NCI-H2227 (cell line): ENCODE measurements around the gene DOK1.
"Not testable (repeated sequence)": the region's sequence is repeated elsewhere in the genome, so short reads cannot be mapped to it uniquely, and the experiment has no call there.

Experiments
- DNase-seq: peaks from one replicate; lab custom pipeline; 2025; ENCODE audit not compliant: unreplicated experiment; lab: John Stamatoyannopoulos, UW

DOK1 gene

GRCh38 chr2:74548285-74548899, 6.1 kb upstream of the DOK1 start:
- peak; percentile 50 for DNase-seq

- peak; percentile 82 for DNase-seq
Measured at GRCh38 chr2:74548900-74549826, 5.4 kb upstream of the DOK1 start.

GRCh38 chr2:74550231-74550630, 4.3 kb upstream of the DOK1 start:
- no peak for DNase-seq

GRCh38 chr2:74551530-74551929, 3.0 kb upstream of the DOK1 start:
- DNase-seq = no peak

GRCh38 chr2:74551942-74552913, 2.3 kb upstream of the DOK1 start:
- DNase-seq = no peak

- DNase-seq = peak; percentile 62
Measured at GRCh38 chr2:74552914-74553811, 1.4 kb upstream of the DOK1 start.

GRCh38 chr2:74554820-74555531, 456 bp downstream of the DOK1 start:
- peak; percentile 73 for DNase-seq

- no peak for DNase-seq
Measured at GRCh38 chr2:74555610-74556103, 1.1 kb downstream of the DOK1 start.

GRCh38 chr2:74556159-74556558, 1.6 kb downstream of the DOK1 start:
- DNase-seq = no peak

GRCh38 chr2:74556831-74557370, 2.4 kb downstream of the DOK1 start:
- no peak for DNase-seq

- DNase-seq = no peak
Measured at GRCh38 chr2:74558284-74559230, 4.0 kb downstream of the DOK1 start.

GRCh38 chr2:74559912-74560311, 5.4 kb downstream of the DOK1 start:
- DNase-seq = no peak

- no peak for DNase-seq
Measured at GRCh38 chr2:74560591-74560990, 6.1 kb downstream of the DOK1 start.

- not testable (repeated sequence) for DNase-seq
Measured at GRCh38 chr2:74561022-74561421, 6.5 kb downstream of the DOK1 start.

- DNase-seq = no peak
Measured at GRCh38 chr2:74562126-74562775, 7.7 kb downstream of the DOK1 start.

- no peak for DNase-seq
Measured at GRCh38 chr2:74564222-74564621, 9.7 kb downstream of the DOK1 start.

- no peak for DNase-seq
Measured at GRCh38 chr2:74566076-74566753, 11.7 kb downstream of the DOK1 start.
